ENCODE data around the gene AKAP3. TPM values are rescaled to one million over a fixed set of nuclear protein-coding genes. Genes with fewer than 3 reads are reported as not detected.

Gene AKAP3
- total and polyA plus RNA-seq, 2 donors = 0.76 to 1.1 TPM

GRCh38 chr12:4566474-4566873, 82.4 kb downstream of the AKAP3 start:
- WGBS = 90% methylated on average over 2 of the region's 2 CpGs
- Histone ChIP-seq H3K4me3 (ENCODE audit: low read length in 2 of 2) (no peak overlapping the region), H3K36me3 (ENCODE audit: control insufficient read depth in 2 of 2, insufficient read depth in 2 of 2, low read length in 1 of 2) (peaks cover 0 to 8% of the 10 kb centered on the region in 2 donors), H3K9me3 (ENCODE audit: control insufficient read depth in 2 of 2, insufficient read depth in 1 of 2, low read length in 1 of 2) (no peaks in the 10 kb centered on the region), H3K27ac (ENCODE audit: low read depth in 1 of 2, low read length in 1 of 2) (no peak overlapping the region), H3K4me1 (ENCODE audit: control insufficient read depth in 2 of 2, insufficient read depth in 2 of 2, low read length in 2 of 2) (peaks cover 0 to 11% of the 10 kb centered on the region in 2 donors), H3K27me3 (ENCODE audit: control insufficient read depth in 2 of 2, insufficient read depth in 1 of 2, low read length in 1 of 2) (peaks cover 0 to 5% of the 10 kb centered on the region in 2 donors)
- DNase-seq (ENCODE audit: low read depth in 6 of 9, low spot score in 9 of 9) = no peak

Other genes starting within 250 kb of the AKAP3 start
- gene FGF6, start 203.2 kb downstream of the AKAP3 start, total RNA-seq = not detected
- gene FGF6, start 203.2 kb downstream of the AKAP3 start, polyA plus RNA-seq = not detected
- 39.5 TPM for gene RAD51AP1, start 110.2 kb downstream of the AKAP3 start, total RNA-seq
- 3.4 TPM for gene RAD51AP1, start 110.2 kb downstream of the AKAP3 start, polyA plus RNA-seq
- 61.8 TPM for gene DYRK4, start 86.8 kb downstream of the AKAP3 start, total RNA-seq
- 50.5 TPM for gene DYRK4, start 86.8 kb downstream of the AKAP3 start, polyA plus RNA-seq
- 129 TPM for gene NDUFA9, start 63 bp upstream of the AKAP3 start, total RNA-seq
- 56.6 TPM for gene NDUFA9, start 63 bp upstream of the AKAP3 start, polyA plus RNA-seq
- gene GALNT8, start 71.3 kb upstream of the AKAP3 start, total RNA-seq = 0.61 TPM
- 0.30 TPM for gene GALNT8, start 71.3 kb upstream of the AKAP3 start, polyA plus RNA-seq

Data from thymus (tissue), 11 donors.